Neural crest cell (in vitro differentiated cells): ENCODE results near the gene CWF19L1. TPM values are rescaled to one million over a fixed set of nuclear protein-coding genes. Genes with fewer than 3 reads are reported as not detected.
"Not testable (repeated sequence)": the region's sequence is repeated elsewhere in the genome, so short reads cannot be mapped to it uniquely, and the experiment has no call there.

Source experiments
- DNase-seq: peaks from one replicate; pipeline ENCODE4 v3.0.0; 2021; ENCODE audit warnings: low read depth, mixed read lengths, low spot score
- H3K27ac Mint-ChIP-seq: one replicate; pipeline ENCODE4 v1.8.0; 2021; ENCODE audit warnings: mild to moderate bottlenecking, mixed read lengths; ENCODE audit not compliant: unreplicated experiment
- H3K27me3 Mint-ChIP-seq: 2 replicates; pipeline ENCODE4 v1.8.0; 2021; ENCODE audit warnings: low read depth, mild to moderate bottlenecking, mixed read lengths
- H3K36me3 Mint-ChIP-seq: 2 replicates; pipeline ENCODE4 v1.8.0; 2021; ENCODE audit warnings: low read depth, mild to moderate bottlenecking, mixed read lengths
- H3K4me1 Mint-ChIP-seq: 2 replicates; pipeline ENCODE4 v1.8.0; 2021; ENCODE audit warnings: mixed read lengths
- H3K4me3 Mint-ChIP-seq: one replicate; pipeline ENCODE4 v1.8.0; 2021; ENCODE audit warnings: mild to moderate bottlenecking, mixed read lengths
- H3K9me3 Mint-ChIP-seq: 2 replicates; pipeline ENCODE4 v1.8.0; 2021; ENCODE audit warnings: mixed read lengths
- total RNA-seq: library from RNA; stranded (reverse); gene quantifications from 2 replicates; pipeline ENCODE4 v1.2.1, GENCODE V29; 2021
- TF ChIP-seq, protein P1 (sequence below): fragments of 200-600 bp; sonication (generic); conservative IDR thresholded peaks from 2 replicates; pipeline ENCODE4 v1.5.0; 2021; ENCODE audit warnings: antibody characterized with exemption, mild to moderate bottlenecking

Gene CWF19L1
- total RNA-seq, 1 donor from 2014 or later: 29.2 TPM

- TF ChIP-seq, protein P1, sequence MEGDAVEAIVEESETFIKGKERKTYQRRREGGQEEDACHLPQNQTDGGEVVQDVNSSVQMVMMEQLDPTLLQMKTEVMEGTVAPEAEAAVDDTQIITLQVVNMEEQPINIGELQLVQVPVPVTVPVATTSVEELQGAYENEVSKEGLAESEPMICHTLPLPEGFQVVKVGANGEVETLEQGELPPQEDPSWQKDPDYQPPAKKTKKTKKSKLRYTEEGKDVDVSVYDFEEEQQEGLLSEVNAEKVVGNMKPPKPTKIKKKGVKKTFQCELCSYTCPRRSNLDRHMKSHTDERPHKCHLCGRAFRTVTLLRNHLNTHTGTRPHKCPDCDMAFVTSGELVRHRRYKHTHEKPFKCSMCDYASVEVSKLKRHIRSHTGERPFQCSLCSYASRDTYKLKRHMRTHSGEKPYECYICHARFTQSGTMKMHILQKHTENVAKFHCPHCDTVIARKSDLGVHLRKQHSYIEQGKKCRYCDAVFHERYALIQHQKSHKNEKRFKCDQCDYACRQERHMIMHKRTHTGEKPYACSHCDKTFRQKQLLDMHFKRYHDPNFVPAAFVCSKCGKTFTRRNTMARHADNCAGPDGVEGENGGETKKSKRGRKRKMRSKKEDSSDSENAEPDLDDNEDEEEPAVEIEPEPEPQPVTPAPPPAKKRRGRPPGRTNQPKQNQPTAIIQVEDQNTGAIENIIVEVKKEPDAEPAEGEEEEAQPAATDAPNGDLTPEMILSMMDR: no peak
- Mint-ChIP-seq H3K27me3 (peaks cover 34% of the 10 kb centered on the region), H3K36me3 (no peaks in the 10 kb centered on the region), H3K9me3 (no peaks in the 10 kb centered on the region), H3K27ac (no peak overlapping the region), H3K4me1 (peaks cover 12% of the 10 kb centered on the region), H3K4me3 (no peak overlapping the region)
- DNase-seq: no peak
These were observed 23.9 kb upstream of the CWF19L1 start for GRCh38 chr10:100291356-100291755.

GRCh38 chr10:100289641-100290040 lies 22.2 kb upstream of the CWF19L1 start:
- H3K27ac Mint-ChIP-seq: peak overlapping the region; percentile 64
- no peaks in the 10 kb centered on the region for H3K9me3 Mint-ChIP-seq
- TF ChIP-seq, protein P1: no peak
- H3K4me1 Mint-ChIP-seq: peaks cover 26% of the 10 kb centered on the region
- H3K27me3 Mint-ChIP-seq: peaks cover 24% of the 10 kb centered on the region
- H3K36me3 Mint-ChIP-seq: no peaks in the 10 kb centered on the region
- H3K4me3 Mint-ChIP-seq: no peak overlapping the region
- no peak for DNase-seq

GRCh38 chr10:100288196-100288595 lies 20.8 kb upstream of the CWF19L1 start:
- no peaks in the 10 kb centered on the region for H3K36me3 Mint-ChIP-seq
- H3K4me3 Mint-ChIP-seq: peak overlapping the region; percentile 100
- no peaks in the 10 kb centered on the region for H3K9me3 Mint-ChIP-seq
- no peak overlapping the region for H3K27ac Mint-ChIP-seq
- DNase-seq: no peak
- TF ChIP-seq, protein P1: no peak
- H3K4me1 Mint-ChIP-seq: peaks cover 27% of the 10 kb centered on the region
- H3K27me3 Mint-ChIP-seq: peaks cover 13% of the 10 kb centered on the region

- no peaks in the 10 kb centered on the region for H3K9me3 Mint-ChIP-seq
- peaks cover 27% of the 10 kb centered on the region for H3K4me1 Mint-ChIP-seq
- H3K27ac Mint-ChIP-seq: no peak overlapping the region
- TF ChIP-seq, protein P1: no peak
- DNase-seq: no peak
- H3K27me3 Mint-ChIP-seq: peaks cover 13% of the 10 kb centered on the region
- H3K4me3 Mint-ChIP-seq: peak overlapping the region; percentile 100
- no peaks in the 10 kb centered on the region for H3K36me3 Mint-ChIP-seq
These were observed 20.3 kb upstream of the CWF19L1 start for GRCh38 chr10:100287756-100288155.

GRCh38 chr10:100286051-100287033 lies 18.9 kb upstream of the CWF19L1 start, which contains the start of gene BLOC1S2:
Gene BLOC1S2 (minus strand): TSS chr10:100286680. CDS start chr10:100286659, 21 bp downstream.
- H3K4me3 Mint-ChIP-seq: peak within 1 kb of the TSS; percentile 100
- H3K27me3 Mint-ChIP-seq: peaks cover 7% of the 10 kb centered on the region
- DNase-seq: peak; percentile 86
- TF ChIP-seq, protein P1: no peak
- H3K27ac Mint-ChIP-seq: peak within 1 kb of the TSS; percentile 99
- H3K9me3 Mint-ChIP-seq: no peaks in the 10 kb centered on the region
- H3K4me1 Mint-ChIP-seq: peaks cover 24% of the 10 kb centered on the region
- no peaks in the 10 kb centered on the region for H3K36me3 Mint-ChIP-seq

- not testable (repeated sequence) for DNase-seq, H3K27me3 Mint-ChIP-seq, H3K36me3 Mint-ChIP-seq, H3K27ac Mint-ChIP-seq, H3K9me3 Mint-ChIP-seq
- Mint-ChIP-seq H3K4me1 (peaks cover 24% of the 10 kb centered on the region), H3K4me3 (peak overlapping the region; percentile 100)
These were observed 17.9 kb upstream of the CWF19L1 start for GRCh38 chr10:100285326-100285725.
